Common myeloid progenitor, CD34-positive (primary cell): ENCODE data around the gene IGFBP7.
A peak's percentile ranks its signal among the peaks of the same experiment; 100 is the strongest.

Experiments used
- CTCF ChIA-PET: fragments of 350-600 bp; sonication (Branson Sonifier 250); formaldehyde crosslinking; loops from one replicate; lab custom pipeline; 2021; ENCODE audit warnings: antibody characterized with exemption; lab: Charles Lee
- POLR2A ChIA-PET: fragments of 350-600 bp; sonication (Branson Sonifier 250); formaldehyde crosslinking; loops from one replicate; lab custom pipeline; 2021; ENCODE audit warnings: antibody characterized with exemption; lab: Charles Lee
- DNase-seq, 3 donors: peaks; one replicate each; pipeline versions ENCODE4 v3.0.0 to v3.0.0-alpha.2; 2013
- H3K27ac ChIP-seq, 2 experiments: 1 replicate in 1 of 2; 2 replicates in 1 of 2; pipeline ENCODE4 v1.7.0; 2013; ENCODE audit warnings: inconsistent platforms in 2 of 2, low read length in 2 of 2, mild to moderate bottlenecking in 2 of 2, low read depth in 1 of 2, moderate library complexity in 1 of 2; ENCODE audit not compliant: severe bottlenecking in 2 of 2, insufficient read depth in 1 of 2, poor library complexity in 1 of 2
- H3K27me3 ChIP-seq, 5 experiments: replicated peaks in 2 of 5; 1 replicate in 3 of 5; 2 replicates in 2 of 5; pipeline versions ENCODE4 v1.6.1 to v1.7.0; 2013; ENCODE audit warnings: low read length in 4 of 5, mild to moderate bottlenecking in 2 of 5, moderate library complexity in 2 of 5, inconsistent platforms in 1 of 5; ENCODE audit not compliant: insufficient read depth in 5 of 5, control insufficient read depth in 4 of 5
- H3K36me3 ChIP-seq, 4 experiments: 1 replicate in 2 of 4; 2 replicates in 2 of 4; pipeline versions ENCODE4 v1.6.1 to v1.7.0; 2013; ENCODE audit warnings: low read length in 3 of 4, control low read depth in 1 of 4, mild to moderate bottlenecking in 1 of 4; ENCODE audit not compliant: control insufficient read depth in 4 of 4, insufficient read depth in 4 of 4
- H3K4me1 ChIP-seq, 4 experiments: 1 replicate in 3 of 4; 2 replicates in 1 of 4; pipeline versions ENCODE4 v1.6.1 to v1.7.1; 2013; ENCODE audit warnings: low read length in 3 of 4, mild to moderate bottlenecking in 3 of 4, control low read depth in 1 of 4, inconsistent platforms in 1 of 4, moderate library complexity in 1 of 4; ENCODE audit not compliant: control insufficient read depth in 4 of 4, insufficient read depth in 4 of 4; ENCODE audit errors: control extremely low read depth in 1 of 4
- H3K4me3 ChIP-seq, 7 experiments: 1 replicate in 4 of 7; 2 replicates in 3 of 7; pipeline versions ENCODE4 v1.5.1 to v1.7.0; 2013; ENCODE audit warnings: mild to moderate bottlenecking in 7 of 7, low read length in 6 of 7, moderate library complexity in 6 of 7, inconsistent platforms in 2 of 7, low read depth in 2 of 7, control low read depth in 1 of 7; ENCODE audit not compliant: insufficient read depth in 4 of 7, control insufficient read depth in 1 of 7; ENCODE audit errors: extremely low read depth in 1 of 7
- H3K9me3 ChIP-seq, 5 experiments: 1 replicate in 4 of 5; 2 replicates in 1 of 5; pipeline versions ENCODE4 v1.6.1 to v1.7.1; 2013; ENCODE audit warnings: low read length in 4 of 5, mild to moderate bottlenecking in 2 of 5, inconsistent platforms in 1 of 5, low read depth in 1 of 5, moderate library complexity in 1 of 5; ENCODE audit not compliant: control insufficient read depth in 4 of 5, insufficient read depth in 2 of 5; ENCODE audit errors: control extremely low read depth in 1 of 5
- whole genome bisulfite sequencing: methylation state at CpG from one replicate; pipeline ENCODE4 v1.1.5; 2013; ENCODE audit not compliant: insufficient coverage; 5-methylcytosine and 5-hydroxymethylcytosine counted together

IGFBP7 gene

DNA sequence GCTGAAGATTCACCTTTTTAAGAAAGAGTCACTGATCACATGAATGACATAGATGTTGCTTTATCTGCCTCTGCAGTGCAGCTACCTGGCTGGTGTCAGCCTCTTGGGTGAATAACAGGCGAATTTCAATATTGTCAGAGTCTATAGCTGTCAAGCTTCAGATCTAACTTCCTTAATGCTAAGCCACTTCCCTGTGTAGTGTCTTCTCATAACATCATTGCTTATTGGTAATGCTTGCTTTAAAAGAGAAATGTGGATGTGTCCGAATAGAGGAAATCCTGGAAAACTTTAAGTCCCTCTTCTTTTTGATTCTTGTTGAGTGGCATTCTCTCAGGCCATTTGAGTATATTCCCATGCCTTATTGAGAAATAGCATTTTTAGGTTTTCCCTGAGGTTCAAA, 7.3 kb upstream of the IGFBP7 start:
- Histone ChIP-seq H3K9me3 (peaks cover 0 to 6% (median 0%) of the 10 kb centered on the region in 5 experiments), H3K36me3 (no peaks in the 10 kb centered on the region), H3K4me3 (no peak overlapping the region), H3K27me3 (no peaks in the 10 kb centered on the region), H3K4me1 (peaks cover 6 to 55% (median 40%) of the 10 kb centered on the region in 4 experiments), H3K27ac (no peak overlapping the region)
- 60% methylated on average over 1 of the region's 2 CpGs for WGBS
- DNase-seq: peak in 2 of 3 donors; percentile 35 to 47
- CTCF ChIA-PET: interaction anchor here (2.0 kb wide), 1 partner anchor 46 kb away, joined by 6 read pairs; no protein-coding TSS in a partner anchor
- POLR2A ChIA-PET: no interaction called here

DNA sequence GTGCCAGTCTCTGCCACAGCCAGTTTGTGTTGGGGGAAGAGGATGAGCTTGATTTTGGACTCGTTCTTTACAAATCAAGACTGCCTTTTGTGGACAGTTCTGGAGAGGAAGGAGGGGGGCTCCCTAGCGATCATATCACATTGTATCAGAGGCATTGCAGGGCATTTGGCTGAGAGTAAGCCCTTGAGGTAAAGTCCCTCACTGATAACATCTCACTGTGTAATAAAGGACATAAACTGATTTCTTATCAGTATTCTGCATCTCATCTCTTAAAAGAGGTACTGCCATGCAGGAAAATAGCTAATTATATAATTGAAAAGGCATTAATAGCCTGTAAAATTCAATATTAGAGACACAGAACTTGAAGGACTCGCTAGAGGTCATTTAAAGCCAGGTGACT, 6.1 kb upstream of the IGFBP7 start:
- Histone ChIP-seq H3K4me1 (peaks cover 9 to 67% (median 52%) of the 10 kb centered on the region in 4 experiments), H3K27me3 (no peaks in the 10 kb centered on the region), H3K4me3 (no peak overlapping the region), H3K9me3 (no peaks in the 10 kb centered on the region), H3K36me3 (no peaks in the 10 kb centered on the region), H3K27ac (no peak overlapping the region)
- ChIA-PET CTCF (interaction anchor here (2.0 kb wide), 1 partner anchor 47 kb away, joined by 6 read pairs; no protein-coding TSS in a partner anchor), POLR2A (no interaction called here)
- no CpG with 5 or more reads among the region's 3 CpGs for WGBS
- peak in 1 of 3 donors; percentile 27 for DNase-seq

DNA sequence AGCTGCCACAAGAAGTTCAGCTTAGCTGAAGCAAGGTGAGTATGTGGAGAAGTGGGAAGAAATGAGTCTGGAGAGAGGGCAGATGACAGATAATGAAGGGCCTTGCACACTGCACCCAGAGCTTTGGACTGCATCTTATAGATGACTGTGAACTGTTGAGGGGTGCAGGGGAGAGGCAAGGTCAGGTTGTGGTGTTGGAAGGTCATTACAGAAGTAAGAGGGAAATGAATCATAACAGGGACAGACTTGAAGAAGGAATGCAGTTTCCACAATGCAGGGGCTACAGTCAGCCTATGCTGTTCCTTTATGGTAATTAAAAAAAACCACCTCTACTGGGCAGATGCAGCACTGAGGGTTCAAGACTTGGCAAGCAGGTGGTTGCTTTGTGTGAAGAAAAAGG, 4.8 kb upstream of the IGFBP7 start:
- Histone ChIP-seq H3K4me3 (no peak overlapping the region), H3K27ac (no peak overlapping the region), H3K36me3 (no peaks in the 10 kb centered on the region), H3K9me3 (no peaks in the 10 kb centered on the region), H3K4me1 (peaks cover 9 to 77% (median 60%) of the 10 kb centered on the region in 4 experiments), H3K27me3 (no peaks in the 10 kb centered on the region)
- CTCF ChIA-PET: interaction anchor here (1.4 to 1.5 kb wide), 2 partner anchors 18 to 49 kb away, joined by 3 to 6 read pairs; no protein-coding TSS in a partner anchor
- POLR2A ChIA-PET: no interaction called here
- DNase-seq: no peak

DNA sequence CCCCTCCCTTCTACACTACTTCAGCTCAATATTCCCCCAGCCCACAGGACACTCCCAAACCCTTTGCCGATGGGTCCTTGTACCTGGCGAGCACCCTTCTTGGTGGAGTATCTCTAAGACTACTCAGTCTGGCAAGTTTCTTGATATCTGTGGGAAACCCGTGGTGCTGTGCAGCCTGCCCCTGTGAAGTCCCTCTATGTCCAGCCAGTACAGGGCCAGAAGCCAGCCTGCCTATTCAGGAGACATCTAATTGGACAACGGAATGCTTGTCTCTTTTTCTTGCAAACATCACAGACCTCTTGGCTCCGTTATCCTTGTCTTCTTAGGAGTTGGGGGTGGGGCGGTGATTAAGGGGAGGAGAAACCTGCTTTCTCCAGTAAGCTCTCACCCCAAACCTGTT, 3.7 kb upstream of the IGFBP7 start:
- CTCF ChIA-PET: interaction anchor here (0.7 to 4.3 kb wide), 4 partner anchors 16 to 53 kb away, joined by 3 to 33 read pairs (median 4); no protein-coding TSS in a partner anchor
- no peak overlapping the region for H3K27ac ChIP-seq
- no peaks in the 10 kb centered on the region for H3K9me3 ChIP-seq
- no peak for DNase-seq
- POLR2A ChIA-PET: no interaction called here
- no peaks in the 10 kb centered on the region for H3K36me3 ChIP-seq
- peaks cover 9 to 83% (median 65%) of the 10 kb centered on the region in 4 experiments for H3K4me1 ChIP-seq
- H3K27me3 ChIP-seq: no peaks in the 10 kb centered on the region
- WGBS: 93% methylated on average over 3 of the region's 6 CpGs
- no peak overlapping the region for H3K4me3 ChIP-seq

DNA sequence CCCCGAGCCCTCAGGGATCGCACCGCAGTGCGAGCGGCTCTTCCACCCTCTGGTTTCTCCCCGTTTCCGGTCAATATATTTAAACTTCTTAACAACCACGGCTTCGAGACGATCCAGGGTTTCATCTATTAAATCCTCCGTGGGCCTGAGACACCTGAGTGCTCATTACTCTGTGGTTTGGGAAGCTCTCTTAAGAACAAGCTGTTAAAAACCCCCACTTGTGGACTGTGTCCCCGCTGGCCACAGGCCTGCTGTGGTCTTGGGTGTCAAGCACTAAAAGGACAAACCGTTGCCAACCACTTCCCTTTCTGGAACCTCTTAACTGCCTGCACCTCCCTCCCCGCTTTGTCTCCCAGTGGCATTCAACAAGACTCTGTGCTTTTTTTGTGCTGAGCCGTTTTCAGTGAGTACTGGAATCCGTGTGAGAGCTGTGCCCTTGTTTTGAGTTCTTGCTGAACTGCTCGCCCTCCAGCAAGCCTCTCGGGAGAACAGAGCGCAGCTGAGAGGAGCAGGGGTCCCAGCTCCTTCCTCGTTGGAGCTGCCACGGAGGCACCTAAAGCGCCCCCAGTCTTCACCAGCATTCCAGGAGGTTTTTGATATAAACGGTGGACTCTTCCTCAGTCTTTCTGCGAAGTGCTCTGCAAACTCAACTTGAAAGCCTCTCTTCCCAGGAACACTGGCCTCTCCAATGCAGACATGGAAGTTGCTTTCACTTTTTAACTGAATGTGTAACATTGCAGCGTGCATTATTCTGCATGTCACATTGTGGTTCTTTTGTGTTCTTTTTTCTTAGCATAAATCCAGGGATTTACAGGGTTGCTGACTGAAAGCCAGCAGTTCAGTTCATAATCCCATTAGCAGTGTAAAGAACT, 691 bp upstream of the IGFBP7 start:
- peak overlapping the region; percentile 58 to 93 (median 87) for H3K4me3 ChIP-seq
- POLR2A ChIA-PET: interaction anchor here (0.8 to 0.9 kb wide), 2 partner anchors 29 to 53 kb away, joined by 3 to 8 read pairs; no protein-coding TSS in a partner anchor
- H3K27ac ChIP-seq: peak overlapping the region; percentile 84 to 94

DNA sequence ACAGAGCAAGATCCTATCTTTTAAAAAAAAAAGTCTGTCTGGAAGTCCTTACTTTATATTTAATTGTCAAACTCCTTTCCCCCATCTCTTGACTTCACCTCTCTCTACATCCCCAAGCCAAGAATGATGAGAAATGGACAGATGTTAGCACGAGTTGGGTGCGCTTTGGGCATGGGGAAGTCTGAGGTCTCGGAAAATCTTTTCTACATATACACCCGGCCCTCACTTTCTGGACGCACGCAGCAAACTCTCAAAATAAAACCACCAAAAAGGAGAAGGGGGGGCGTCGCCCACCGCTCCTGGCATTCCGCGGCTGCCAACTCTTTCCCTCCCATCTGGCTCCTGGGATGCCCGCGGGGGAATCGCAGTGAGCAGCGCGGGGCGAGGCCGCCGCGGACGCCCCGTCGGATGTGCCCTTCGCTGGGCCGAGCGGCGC, 756 bp downstream of the IGFBP7 start:
- Histone ChIP-seq H3K9me3 (peaks cover 0 to 2% (median 0%) of the 10 kb centered on the region in 5 experiments), H3K27me3 (no peaks in the 10 kb centered on the region), H3K4me1 (peaks cover 9 to 64% (median 53%) of the 10 kb centered on the region in 4 experiments), H3K36me3 (peaks cover 0 to 15% (median 2%) of the 10 kb centered on the region in 4 experiments), H3K4me3 (peak overlapping the region; percentile 58 to 93 (median 87)), H3K27ac (peak overlapping the region; percentile 84 to 94)
- ChIA-PET POLR2A (interaction anchor here (0.6 kb wide), 1 partner anchor 30 kb away, joined by 3 read pairs; no protein-coding TSS in a partner anchor), CTCF (interaction anchor here (1.6 kb wide), 1 partner anchor 14 kb away, joined by 3 read pairs; no protein-coding TSS in a partner anchor)
- peak; percentile 14 to 65 (median 54) for DNase-seq
- 5% methylated on average over 15 of the region's 27 CpGs for WGBS

More for the DNA sequence above, 691 bp upstream of the IGFBP7 start:
- 0% methylated on average over 24 of the region's 25 CpGs for WGBS
- H3K9me3 ChIP-seq: peaks cover 0 to 2% (median 0%) of the 10 kb centered on the region in 5 experiments
- CTCF ChIA-PET: interaction anchor here (1.0 to 4.3 kb wide), 4 partner anchors 8 to 52 kb away, joined by 3 to 33 read pairs (median 4); no protein-coding TSS in a partner anchor
- H3K27me3 ChIP-seq: no peaks in the 10 kb centered on the region
- H3K4me1 ChIP-seq: peaks cover 9 to 73% (median 64%) of the 10 kb centered on the region in 4 experiments
- peak; percentile 87 to 99 (median 98) for DNase-seq
- peaks cover 0 to 15% (median 0%) of the 10 kb centered on the region in 4 experiments for H3K36me3 ChIP-seq
